Activated T-helper 1 cell treated with Interleukin-2 at 50 U/mL for 16 hours (primary cell): Measurements from ENCODE around the gene IL18RAP.

ENCODE experiments used
- DNase-seq: peaks from one replicate; pipeline ENCODE4 v3.0.0-alpha.2; 2020; ENCODE audit warnings: low read depth

The IL18RAP gene

GRCh38 chr2:102460467-102460866 is 37.5 kb downstream of the IL18RAP start:
- DNase-seq = no peak

GRCh38 chr2:102461188-102461587 is 38.2 kb downstream of the IL18RAP start:
- no peak for DNase-seq

GRCh38 chr2:102463160-102463559 is 40.2 kb downstream of the IL18RAP start:
- DNase-seq = no peak

- DNase-seq = no peak
Observed at GRCh38 chr2:102470168-102470567, 47.2 kb downstream of the IL18RAP start.

GRCh38 chr2:102473020-102473419 is 50.1 kb downstream of the IL18RAP start, which contains the start of gene SLC9A4:
SLC9A4 (plus strand) TSS chr2:102473226; CDS start chr2:102473760, 534 bp downstream.
- DNase-seq = no peak

GRCh38 chr2:102473631-102474030 is 50.7 kb downstream of the IL18RAP start:
- DNase-seq = no peak

GRCh38 chr2:102474785-102475184 is 51.8 kb downstream of the IL18RAP start:
- no peak for DNase-seq

- DNase-seq = no peak
Observed at GRCh38 chr2:102478686-102479470, 55.9 kb downstream of the IL18RAP start.

- DNase-seq = no peak
Observed at GRCh38 chr2:102480285-102481195, 57.6 kb downstream of the IL18RAP start.

- no peak for DNase-seq
Observed at GRCh38 chr2:102481931-102482330, 59.0 kb downstream of the IL18RAP start.

GRCh38 chr2:102483086-102483485 is 60.1 kb downstream of the IL18RAP start:
- DNase-seq = no peak

GRCh38 chr2:102484310-102485061 is 61.5 kb downstream of the IL18RAP start:
- no peak for DNase-seq

GRCh38 chr2:102485147-102485785 is 62.3 kb downstream of the IL18RAP start:
- no peak for DNase-seq

- DNase-seq = no peak
Observed at GRCh38 chr2:102486941-102487702, 64.2 kb downstream of the IL18RAP start.

- DNase-seq = no peak
Observed at GRCh38 chr2:102487761-102488462, 65.0 kb downstream of the IL18RAP start.

- DNase-seq = no peak
Observed at GRCh38 chr2:102489646-102490045, 66.7 kb downstream of the IL18RAP start.

GRCh38 chr2:102492006-102492405 is 69.0 kb downstream of the IL18RAP start:
- no peak for DNase-seq

- DNase-seq = no peak
Observed at GRCh38 chr2:102494570-102494969, 71.6 kb downstream of the IL18RAP start.

- no peak for DNase-seq
Observed at GRCh38 chr2:102498414-102498813, 75.5 kb downstream of the IL18RAP start.

GRCh38 chr2:102499558-102499957 is 76.6 kb downstream of the IL18RAP start:
- no peak for DNase-seq
